Activated T-cell treated with anti-CD3 and anti-CD28 coated beads, Interleukin-2, amount 50 U/mL, for 4 hours (primary cell): ENCODE measurements around the gene BZW2. TPM values are rescaled to one million over a fixed set of nuclear protein-coding genes. Genes with fewer than 3 reads are reported as not detected.

ENCODE experiments used
- ATAC-seq, 2 donors: fragments of 200-7000 bp; cut with Tn5 transposase; one replicate each; pipeline ENCODE4 v1.10.0; 2021
- DNase-seq: peaks from one replicate; pipeline ENCODE4 v3.0.0-alpha.2; 2020
- H3K27me3 Mint-ChIP-seq: one replicate; pipeline ENCODE4 v1.8.0; 2021; ENCODE audit warnings: low read depth, mixed read lengths
- H3K36me3 Mint-ChIP-seq: one replicate; pipeline ENCODE4 v1.8.0; 2022; ENCODE audit warnings: mixed read lengths; ENCODE audit not compliant: insufficient read depth
- H3K4me1 Mint-ChIP-seq: one replicate; pipeline ENCODE4 v1.8.0; 2021; ENCODE audit warnings: low read depth, mixed read lengths
- H3K4me3 Mint-ChIP-seq: one replicate; pipeline ENCODE4 v1.8.0; 2021; ENCODE audit warnings: mild to moderate bottlenecking, moderate library complexity, mixed read lengths
- H3K9me3 Mint-ChIP-seq: one replicate; pipeline ENCODE4 v1.8.0; 2021; ENCODE audit warnings: mixed read lengths
- total RNA-seq, 3 donors: library from RNA; stranded (reverse); gene quantifications; one replicate each; pipeline ENCODE4 v1.2.1, GENCODE V29; 2021

Gene BZW2
- total RNA-seq, 3 donors from 2014 or later = 116 to 135 (median 127) TPM

DNA sequence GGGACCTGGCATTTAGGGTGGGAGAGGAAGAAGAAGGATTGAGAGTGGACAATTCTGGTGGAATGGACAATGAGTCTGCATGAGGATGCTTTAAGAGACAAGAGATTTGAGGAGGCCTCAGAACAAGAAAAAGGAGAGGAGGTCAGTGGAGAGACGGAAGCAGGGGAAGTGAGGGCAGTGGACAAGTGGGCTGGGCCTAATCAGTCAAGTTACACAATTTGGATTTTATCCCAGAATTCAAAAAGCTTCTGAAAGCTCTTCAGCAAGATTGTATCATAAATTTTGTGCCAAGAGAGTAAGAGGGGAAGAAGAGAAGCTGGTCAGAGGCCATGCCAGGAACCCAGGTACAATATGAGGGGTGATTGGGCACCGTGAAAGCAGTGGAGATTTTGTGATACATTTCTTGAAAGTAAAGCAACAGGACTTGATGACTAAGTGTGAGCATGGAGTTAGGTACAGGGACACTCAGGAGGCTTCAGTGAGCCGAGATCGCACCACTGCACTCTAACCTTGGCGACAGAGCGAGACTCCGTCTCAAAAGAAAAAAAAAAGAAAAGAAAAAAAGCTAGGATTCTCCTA lies 88.3 kb downstream of the BZW2 start:
- peaks cover 4% of the 10 kb centered on the region for H3K4me1 Mint-ChIP-seq
- H3K9me3 Mint-ChIP-seq = no peaks in the 10 kb centered on the region
- H3K36me3 Mint-ChIP-seq = no peaks in the 10 kb centered on the region
- H3K27me3 Mint-ChIP-seq = no peaks in the 10 kb centered on the region
- no peak overlapping the region for H3K4me3 Mint-ChIP-seq
- DNase-seq (no peak), ATAC-seq (no peak)

DNA sequence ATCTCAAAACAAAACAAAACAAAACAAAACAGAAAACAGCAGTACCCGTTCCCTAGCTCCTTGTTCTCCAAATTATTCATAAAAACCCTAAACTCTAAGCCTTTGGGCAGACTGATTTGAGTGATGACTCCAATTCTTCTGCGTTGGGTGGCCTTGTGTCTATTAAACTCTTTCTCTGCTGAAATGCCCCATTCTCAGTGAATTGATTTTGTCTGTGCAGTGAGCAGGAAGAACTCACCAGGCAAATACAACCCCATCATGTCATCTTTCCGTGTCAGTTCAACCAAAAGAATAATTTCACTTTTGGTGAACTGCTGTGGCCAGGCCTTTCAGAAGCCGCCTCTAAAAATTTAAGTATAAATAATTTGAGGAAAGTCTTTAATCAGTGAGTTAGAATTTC lies 89.0 kb downstream of the BZW2 start:
- Mint-ChIP-seq H3K27me3 (no peaks in the 10 kb centered on the region), H3K4me3 (no peak overlapping the region), H3K9me3 (no peaks in the 10 kb centered on the region), H3K4me1 (peaks cover 4% of the 10 kb centered on the region), H3K36me3 (no peaks in the 10 kb centered on the region)
- DNase-seq (no peak), ATAC-seq (no peak)

DNA sequence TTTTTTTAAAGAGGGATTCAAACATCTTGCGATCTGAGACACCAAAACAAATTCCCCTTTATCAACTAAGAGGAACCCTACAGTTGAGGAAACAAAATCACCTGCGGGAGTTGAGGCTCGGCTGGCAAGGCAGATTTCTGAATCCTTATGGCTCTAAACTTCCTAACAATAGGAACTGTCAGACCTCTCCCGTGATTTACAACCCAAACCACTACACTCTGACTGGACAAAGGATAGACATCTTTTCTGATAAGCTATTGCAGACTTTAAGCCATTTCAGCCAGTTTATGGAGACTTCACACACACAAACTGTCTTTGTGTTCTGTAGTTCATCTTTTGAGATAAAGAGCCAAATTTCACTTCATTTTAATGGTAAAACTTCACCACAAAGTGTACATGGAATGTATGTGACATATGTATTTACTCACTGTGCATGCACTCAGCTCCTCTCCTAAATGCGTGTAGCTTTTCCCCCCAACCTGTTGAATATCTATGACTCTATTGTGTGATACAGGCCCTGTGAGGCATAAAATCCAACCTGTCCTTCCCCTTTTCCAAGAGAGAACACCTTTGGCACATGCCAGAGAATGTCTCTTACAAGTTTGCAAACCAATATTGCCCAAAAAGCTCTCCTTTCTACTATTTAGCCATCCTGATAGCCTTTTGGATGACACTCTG lies 92.2 kb downstream of the BZW2 start:
- H3K4me3 Mint-ChIP-seq = no peak overlapping the region
- H3K36me3 Mint-ChIP-seq = no peaks in the 10 kb centered on the region
- no peaks in the 10 kb centered on the region for H3K27me3 Mint-ChIP-seq
- H3K9me3 Mint-ChIP-seq = no peaks in the 10 kb centered on the region
- H3K4me1 Mint-ChIP-seq = peaks cover 4% of the 10 kb centered on the region
- ATAC-seq (no peak), DNase-seq (no peak)

DNA sequence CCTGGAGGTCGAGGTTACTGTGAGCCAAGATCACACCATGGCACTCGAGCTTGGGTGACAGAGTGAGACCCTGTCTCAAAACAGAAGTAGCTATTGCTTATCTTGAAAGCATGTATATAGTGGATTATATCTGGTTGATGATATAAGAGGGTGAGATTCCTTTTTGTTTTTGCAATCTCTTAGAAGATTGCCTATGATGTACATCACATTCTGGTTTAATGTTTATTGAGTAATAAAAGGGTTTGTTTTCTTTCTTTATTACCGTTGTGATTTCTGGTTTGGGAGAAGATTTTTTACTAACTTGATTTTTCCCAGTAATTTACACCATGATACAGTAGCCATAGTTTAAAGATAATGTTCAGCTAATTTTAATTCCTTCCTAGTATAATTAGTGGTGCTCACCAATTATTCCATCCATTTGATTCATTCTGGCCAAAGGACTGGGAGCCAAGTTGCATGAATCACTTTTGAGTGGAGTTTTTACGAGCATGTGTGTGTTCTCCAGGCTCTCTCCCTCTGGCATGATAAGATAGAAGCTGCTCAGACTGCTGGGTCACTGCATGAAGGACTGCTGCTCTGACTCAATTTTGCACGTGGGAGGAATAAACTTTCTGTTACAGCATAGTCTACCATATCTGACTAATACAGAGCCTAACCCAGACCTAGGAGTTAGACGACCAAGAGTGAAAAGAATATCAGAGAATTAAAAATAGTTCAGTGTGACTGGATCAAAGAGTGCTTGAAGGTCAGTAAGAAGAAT lies 94.1 kb downstream of the BZW2 start:
- DNase-seq (no peak), ATAC-seq (peak; percentile 53 to 89)
- H3K9me3 Mint-ChIP-seq = no peaks in the 10 kb centered on the region
- no peaks in the 10 kb centered on the region for H3K27me3 Mint-ChIP-seq
- H3K4me3 Mint-ChIP-seq = no peak overlapping the region
- H3K36me3 Mint-ChIP-seq = no peaks in the 10 kb centered on the region
- H3K4me1 Mint-ChIP-seq = no peaks in the 10 kb centered on the region

DNA sequence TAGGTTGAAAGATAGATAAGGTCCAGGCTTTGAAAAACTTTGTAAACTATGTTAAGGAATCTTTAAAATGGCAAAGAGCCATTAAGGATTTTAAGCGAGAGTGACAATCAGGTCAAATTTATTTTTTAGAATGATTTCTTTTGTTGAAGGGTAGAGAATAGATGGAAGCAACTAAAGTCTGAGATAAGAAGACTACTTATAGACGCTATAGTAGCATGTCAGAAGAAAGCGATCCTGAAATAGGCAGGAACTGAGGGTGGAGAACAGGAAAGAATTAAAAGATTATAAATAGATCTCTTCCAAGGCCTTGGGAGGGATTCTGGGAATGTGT lies 94.6 kb downstream of the BZW2 start:
- H3K27me3 Mint-ChIP-seq = no peaks in the 10 kb centered on the region

DNA sequence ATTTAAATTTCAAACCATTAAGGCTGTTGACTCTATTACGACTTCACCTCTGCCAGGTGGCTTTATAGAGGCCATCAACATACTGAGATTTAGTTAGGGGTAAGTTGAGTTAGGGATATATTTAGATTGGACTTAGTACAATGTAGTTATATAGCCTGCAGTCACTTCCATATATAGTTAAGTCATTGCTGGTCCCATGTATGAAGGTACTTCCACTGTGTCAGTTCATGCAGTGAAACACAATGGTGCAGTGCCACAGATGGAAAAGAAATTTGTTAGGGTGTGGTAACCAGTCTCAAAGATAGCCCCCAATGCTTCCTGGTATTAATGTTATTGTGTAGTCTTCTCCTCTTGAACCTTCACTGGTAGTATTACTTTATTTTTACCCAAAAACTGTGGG lies 95.0 kb downstream of the BZW2 start:
- no peak for DNase-seq
- ATAC-seq = no peak
- no peaks in the 10 kb centered on the region for H3K9me3 Mint-ChIP-seq
- no peaks in the 10 kb centered on the region for H3K36me3 Mint-ChIP-seq
- H3K27me3 Mint-ChIP-seq = no peaks in the 10 kb centered on the region
- no peak overlapping the region for H3K4me3 Mint-ChIP-seq
- no peaks in the 10 kb centered on the region for H3K4me1 Mint-ChIP-seq

More for the DNA sequence above, 94.6 kb downstream of the BZW2 start:
- DNase-seq = no peak
- no peak overlapping the region for H3K4me3 Mint-ChIP-seq
- H3K36me3 Mint-ChIP-seq = no peaks in the 10 kb centered on the region
- H3K4me1 Mint-ChIP-seq = no peaks in the 10 kb centered on the region
- H3K9me3 Mint-ChIP-seq = no peaks in the 10 kb centered on the region
- ATAC-seq = no peak

DNA sequence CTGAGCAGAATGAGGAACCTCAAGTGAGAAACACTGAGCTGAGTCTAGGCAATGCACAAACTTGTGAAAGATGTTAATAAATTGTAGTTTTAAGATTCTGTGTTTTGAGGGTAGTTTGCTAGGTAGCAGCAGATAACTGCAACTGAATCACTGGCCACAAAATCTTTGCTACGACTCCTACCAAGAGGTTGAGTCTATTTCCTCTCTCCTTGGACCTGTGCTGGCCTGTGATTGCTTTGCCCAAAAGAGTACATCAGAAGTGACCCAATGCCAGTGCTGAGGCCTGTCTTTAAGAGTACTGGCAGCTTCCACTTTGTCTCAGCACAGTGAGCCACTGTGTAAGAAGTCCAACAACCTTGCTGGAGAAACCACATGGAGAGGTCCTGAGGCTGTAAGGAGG lies 95.7 kb downstream of the BZW2 start:
- no peaks in the 10 kb centered on the region for H3K36me3 Mint-ChIP-seq
- no peaks in the 10 kb centered on the region for H3K9me3 Mint-ChIP-seq
- DNase-seq = no peak
- no peak overlapping the region for H3K4me3 Mint-ChIP-seq
- no peaks in the 10 kb centered on the region for H3K4me1 Mint-ChIP-seq
- H3K27me3 Mint-ChIP-seq = no peaks in the 10 kb centered on the region
- no peak for ATAC-seq

DNA sequence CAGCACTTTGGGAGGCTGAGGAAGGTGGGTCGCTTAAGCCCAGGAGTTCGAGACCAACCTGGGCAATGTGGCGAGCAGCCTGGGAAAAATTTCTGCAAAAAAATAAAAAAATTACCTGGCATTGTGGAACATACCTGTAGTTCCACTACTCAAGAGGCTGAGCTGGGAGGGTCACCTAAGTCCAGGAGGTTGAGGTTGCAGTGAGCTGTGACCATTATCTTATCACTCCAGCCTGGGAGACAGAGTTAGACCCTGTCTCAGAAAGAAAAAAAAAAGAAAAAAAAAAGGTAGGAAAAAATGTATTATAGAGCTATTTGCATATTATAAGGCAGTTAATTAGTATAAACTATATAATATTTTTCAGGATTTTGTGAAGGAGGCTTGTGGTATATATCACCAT lies 96.6 kb downstream of the BZW2 start:
- no peak overlapping the region for H3K4me3 Mint-ChIP-seq
- no peaks in the 10 kb centered on the region for H3K36me3 Mint-ChIP-seq
- H3K9me3 Mint-ChIP-seq = no peaks in the 10 kb centered on the region
- H3K27me3 Mint-ChIP-seq = no peaks in the 10 kb centered on the region
- ATAC-seq (no peak), DNase-seq (no peak)
- H3K4me1 Mint-ChIP-seq = no peaks in the 10 kb centered on the region

DNA sequence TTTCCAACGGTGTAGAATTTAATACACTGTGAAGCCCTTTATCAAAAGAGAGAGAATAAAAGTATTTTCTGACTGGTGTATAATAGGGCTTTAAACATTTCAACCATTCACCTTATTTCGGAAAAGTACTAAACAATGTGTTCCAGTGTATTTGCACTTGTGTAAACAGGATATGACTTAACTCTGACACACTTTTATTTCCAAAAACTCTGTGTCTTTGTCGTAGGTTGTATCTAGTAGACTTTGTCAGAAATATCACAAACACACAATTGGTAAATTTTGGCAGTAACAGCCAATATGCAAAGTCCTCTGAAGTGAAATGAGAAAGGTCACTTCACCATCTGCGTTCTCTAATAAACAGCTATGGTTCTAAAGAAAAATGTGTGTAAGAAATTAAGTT lies 97.3 kb downstream of the BZW2 start:
- Mint-ChIP-seq H3K4me1 (no peaks in the 10 kb centered on the region), H3K9me3 (no peaks in the 10 kb centered on the region), H3K36me3 (no peaks in the 10 kb centered on the region), H3K4me3 (no peak overlapping the region), H3K27me3 (no peaks in the 10 kb centered on the region)
- DNase-seq = no peak
- ATAC-seq = no peak

DNA sequence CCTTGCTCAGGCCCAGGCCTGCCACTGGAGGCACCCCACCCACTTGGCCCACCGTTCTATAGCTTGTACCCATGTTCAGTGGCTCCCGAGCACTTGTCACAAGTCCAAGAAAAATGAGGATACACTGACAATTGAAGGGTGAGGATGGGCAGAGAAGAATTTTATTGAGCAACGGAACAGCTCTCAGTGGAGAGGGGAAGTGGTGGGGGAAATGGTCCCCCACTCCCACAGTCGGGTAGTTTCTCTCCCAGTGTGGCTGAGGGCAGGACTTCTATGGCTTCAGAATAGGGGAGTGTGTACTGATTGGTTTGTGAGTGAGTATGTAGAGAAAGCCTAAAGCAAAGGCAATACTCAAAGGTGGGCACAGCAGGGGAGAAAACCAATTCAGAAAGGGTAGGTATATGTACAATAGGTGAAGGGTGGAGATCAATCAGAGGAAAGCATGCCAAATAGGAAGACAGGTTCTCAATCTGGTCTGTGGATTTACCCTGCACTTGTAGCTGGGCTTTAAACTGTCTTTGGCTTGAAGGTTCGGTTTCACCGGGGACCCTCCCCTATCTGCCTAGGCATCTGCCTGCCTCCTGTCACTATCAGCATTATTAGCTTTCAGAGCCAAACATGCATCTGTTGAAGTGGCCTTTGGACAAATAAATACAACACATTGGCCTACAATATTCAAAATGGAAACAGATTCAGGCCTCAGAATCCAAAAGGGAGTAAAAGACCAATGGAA lies 98.7 kb downstream of the BZW2 start:
- Mint-ChIP-seq H3K4me1 (no peaks in the 10 kb centered on the region), H3K36me3 (no peaks in the 10 kb centered on the region), H3K4me3 (no peak overlapping the region), H3K27me3 (peaks cover 6% of the 10 kb centered on the region), H3K9me3 (no peaks in the 10 kb centered on the region)
- ATAC-seq = no peak
- DNase-seq = no peak

DNA sequence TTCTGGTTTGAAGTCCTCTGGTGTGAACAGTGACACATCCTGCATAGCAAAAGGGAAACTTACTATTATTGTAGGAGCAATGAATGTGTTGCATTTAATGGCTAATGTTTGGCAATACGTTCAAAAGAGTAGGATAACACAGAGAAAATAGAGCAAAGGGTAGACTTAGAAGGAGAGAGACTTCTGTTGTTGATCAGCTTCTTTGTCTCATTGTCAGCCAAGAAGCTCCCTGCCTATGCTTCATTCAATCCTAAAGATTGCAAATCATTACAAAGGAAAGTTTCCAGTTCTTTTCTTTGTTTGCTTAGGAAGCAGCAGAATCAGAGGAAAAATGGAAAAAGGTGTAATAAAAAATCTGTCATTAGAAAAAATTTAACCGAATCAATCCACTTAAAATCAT lies 99.7 kb downstream of the BZW2 start:
- Mint-ChIP-seq H3K4me1 (no peaks in the 10 kb centered on the region), H3K27me3 (peaks cover 6% of the 10 kb centered on the region), H3K9me3 (no peaks in the 10 kb centered on the region), H3K36me3 (no peaks in the 10 kb centered on the region), H3K4me3 (no peak overlapping the region)
- ATAC-seq (no peak), DNase-seq (no peak)

DNA sequence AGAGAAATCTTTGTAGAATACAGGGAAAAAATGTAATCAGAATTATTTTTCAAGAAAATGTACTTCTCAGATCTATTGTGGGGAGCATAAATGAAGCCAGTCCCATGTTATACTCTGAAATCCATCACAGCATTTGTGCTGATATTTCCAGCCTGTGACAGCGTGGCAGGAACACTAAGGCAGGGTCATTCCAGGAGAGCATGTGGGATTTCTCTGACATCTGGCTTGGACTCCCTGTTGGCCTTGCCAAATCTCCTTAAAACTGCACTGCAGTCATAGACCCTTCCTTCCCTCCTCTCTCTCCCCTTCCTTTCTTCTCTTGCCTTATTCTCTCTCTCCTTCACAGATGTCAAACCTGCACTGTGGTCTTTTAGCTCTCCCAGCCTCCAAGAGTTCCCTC lies 101.1 kb downstream of the BZW2 start:
- Mint-ChIP-seq H3K9me3 (no peaks in the 10 kb centered on the region), H3K27me3 (peaks cover 6% of the 10 kb centered on the region), H3K4me1 (no peaks in the 10 kb centered on the region), H3K4me3 (no peak overlapping the region), H3K36me3 (no peaks in the 10 kb centered on the region)
- DNase-seq (no peak), ATAC-seq (no peak)

DNA sequence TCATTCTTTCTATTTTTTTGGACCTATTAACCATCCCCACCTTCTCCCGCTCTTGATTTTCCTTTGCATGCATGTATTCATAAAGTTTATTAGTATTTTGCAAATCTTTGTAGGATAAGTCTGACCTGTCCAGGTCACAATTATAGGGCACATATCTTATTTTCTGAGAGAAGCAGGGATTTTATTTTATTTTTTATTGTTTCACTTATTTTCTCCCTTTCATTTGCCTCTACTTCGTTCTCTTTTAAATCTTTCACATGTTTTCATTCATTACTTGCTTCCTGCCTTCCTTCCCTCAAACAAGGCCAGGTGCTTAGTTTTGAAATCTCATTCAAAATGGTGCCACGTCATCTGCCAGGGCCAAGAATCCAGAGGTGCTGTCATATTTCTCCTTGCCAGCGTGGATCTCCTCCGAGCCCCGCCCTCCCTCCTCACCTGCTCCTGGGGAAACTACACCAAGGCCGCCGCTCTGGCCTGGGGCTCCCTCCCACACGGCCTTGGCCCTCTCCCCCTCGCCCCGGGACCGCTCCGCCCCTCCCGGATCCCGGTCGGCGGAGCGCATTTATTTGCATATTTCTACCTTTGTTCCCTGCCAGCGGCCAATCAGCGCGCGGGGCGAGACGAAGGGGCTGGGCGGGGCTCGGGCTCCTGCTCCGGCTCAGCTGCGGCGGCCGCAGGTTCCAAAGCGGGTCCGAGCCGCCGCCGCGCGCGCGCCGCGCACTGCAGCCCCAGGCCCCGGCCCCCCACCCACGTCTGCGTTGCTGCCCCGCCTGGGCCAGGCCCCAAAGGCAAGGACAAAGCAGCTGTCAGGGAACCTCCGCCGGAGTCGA lies 107.3 kb downstream of the BZW2 start, which contains the start of gene TSPAN13:
TSPAN13 (plus strand) TSS at position 654 of the 830 bp plus-strand sequence. CDS start 213 bp downstream, outside the sequence.
- peak; percentile 13 for DNase-seq
- H3K9me3 Mint-ChIP-seq = no peaks in the 10 kb centered on the region
- ATAC-seq = peak; percentile 81 to 87
- no peaks in the 10 kb centered on the region for H3K36me3 Mint-ChIP-seq
- H3K27me3 Mint-ChIP-seq = peaks cover 27% of the 10 kb centered on the region
- H3K4me1 Mint-ChIP-seq = peaks cover 9% of the 10 kb centered on the region
- H3K4me3 Mint-ChIP-seq = peak within 1 kb of the TSS; percentile 79
